H1 (cell line): ENCODE data around the gene SETD9. TPM values are rescaled to one million over a fixed set of nuclear protein-coding genes. Genes with fewer than 3 reads are reported as not detected.

Source experiments
- CTCF ChIA-PET: fragments of 300-600 bp; sonication (Branson Sonifier 250); formaldehyde crosslinking; loops from one replicate; lab custom pipeline; 2021; ENCODE audit not compliant: partially characterized antibody; lab: Charles Lee
- POLR2A ChIA-PET: fragments of 300-600 bp; sonication (Branson Sonifier 250); formaldehyde crosslinking; loops from one replicate; lab custom pipeline; 2021; ENCODE audit warnings: inconsistent platforms; ENCODE audit not compliant: partially characterized antibody; lab: Charles Lee
- DNase-seq, 2 experiments: peaks; one replicate each; pipeline versions ENCODE4 v3.0.0 to v3.0.0-alpha.2; 2010 to 2022; ENCODE audit warnings: low spot score in 2 of 2, low read depth in 1 of 2, mixed read lengths in 1 of 2
- FAIRE-seq: peaks from 2 replicates; lab custom pipeline; 2011; peaks lifted over from hg19 to GRCh38; lab: Jason Lieb, UNC
- H2AFZ ChIP-seq: 2 replicates; pipeline ENCODE4 v1.8.1; 2012; ENCODE audit warnings: low read length, inconsistent platforms
- H2AK5ac ChIP-seq: 2 replicates; pipeline ENCODE4 v1.6.1; 2013; ENCODE audit warnings: low read depth, low read length
- H2BK120ac ChIP-seq: replicated peaks from 2 replicates; pipeline ENCODE3; 2013; ENCODE audit warnings: low read depth, low read length, inconsistent platforms
- H2BK12ac ChIP-seq: 2 replicates; pipeline ENCODE4 v1.6.1; 2013; ENCODE audit warnings: low read depth, low read length
- H2BK15ac ChIP-seq: 2 replicates; pipeline ENCODE4 v1.6.1; 2013; ENCODE audit warnings: low read length
- H2BK20ac ChIP-seq: 2 replicates; pipeline ENCODE4 v1.6.1; 2013; ENCODE audit warnings: low read length
- H2BK5ac ChIP-seq: 2 replicates; pipeline ENCODE4 v1.6.1; 2013; ENCODE audit warnings: low read depth, low read length
- H3K14ac ChIP-seq: 2 replicates; pipeline ENCODE4 v1.6.1; 2013; ENCODE audit warnings: inconsistent platforms; ENCODE audit not compliant: insufficient read length
- H3K18ac ChIP-seq: 2 replicates; pipeline ENCODE4 v1.6.1; 2013; ENCODE audit warnings: low read length; ENCODE audit errors: extremely low read depth
- H3K23ac ChIP-seq: 2 replicates; pipeline ENCODE4 v1.6.1; 2013; ENCODE audit warnings: inconsistent platforms; ENCODE audit not compliant: insufficient read length
- H3K23me2 ChIP-seq: 2 replicates; pipeline ENCODE4 v1.6.1; 2013; ENCODE audit warnings: low read depth, low read length
- H3K27ac ChIP-seq: 2 replicates; pipeline ENCODE4 v1.6.1; 2011; ENCODE audit warnings: low read depth, low read length, inconsistent platforms
- H3K27me3 ChIP-seq, 4 experiments: replicated peaks in 1 of 4; 1 replicate in 1 of 4; 2 replicates in 3 of 4; pipeline versions ENCODE4 v1.6.1 to v1.8.1; 2011 to 2013; ENCODE audit warnings: low read length in 3 of 4, mild to moderate bottlenecking in 3 of 4, inconsistent platforms in 2 of 4, mixed read lengths in 2 of 4, moderate library complexity in 1 of 4; ENCODE audit not compliant: control insufficient read depth in 3 of 4, insufficient read depth in 3 of 4; ENCODE audit errors: extremely low read depth in 1 of 4
- H3K36me3 ChIP-seq, 4 experiments: 2 replicates each; pipeline versions ENCODE4 v1.6.1 to v1.8.1; 2011 to 2013; ENCODE audit warnings: mild to moderate bottlenecking in 4 of 4, low read length in 3 of 4, moderate library complexity in 2 of 4, control low read depth in 1 of 4, inconsistent platforms in 1 of 4; ENCODE audit not compliant: insufficient read depth in 4 of 4, control insufficient read depth in 2 of 4
- H3K4ac ChIP-seq: replicated peaks from 2 replicates; pipeline ENCODE3; 2013; ENCODE audit warnings: low read length, low read depth, mixed read lengths, inconsistent platforms; ENCODE audit not compliant: insufficient read length
- H3K4me1 ChIP-seq, 4 experiments: replicated peaks in 1 of 4; 1 replicate in 1 of 4; 2 replicates in 3 of 4; pipeline versions ENCODE4 v1.6.1 to v1.8.1; 2011 to 2013; ENCODE audit warnings: low read length in 3 of 4, inconsistent platforms in 2 of 4, mixed read lengths in 1 of 4; ENCODE audit not compliant: insufficient read depth in 4 of 4, control insufficient read depth in 3 of 4
- H3K4me2 ChIP-seq, 2 experiments: 2 replicates each; pipeline versions ENCODE4 v1.6.1 to v1.8.1; 2011 to 2013; ENCODE audit warnings: low read depth in 2 of 2, low read length in 2 of 2, control low read depth in 1 of 2, inconsistent platforms in 1 of 2, mild to moderate bottlenecking in 1 of 2; ENCODE audit not compliant: insufficient read depth in 1 of 2
- H3K4me3 ChIP-seq, 4 experiments: fragments of 200-600, 300-600 bp in 1 of 4; sonication (generic), shearing (Covaris generic), sonication (Bioruptor Twin) in 1 of 4; 2 replicates each; pipeline versions ENCODE4 v1.5.1 to v1.8.1; 2011 to 2016; ENCODE audit warnings: low read length in 4 of 4, low read depth in 3 of 4, control low read depth in 2 of 4, inconsistent platforms in 2 of 4, mild to moderate bottlenecking in 2 of 4, mixed read lengths in 1 of 4, moderate library complexity in 1 of 4; ENCODE audit not compliant: insufficient read depth in 2 of 4; ENCODE audit errors: extremely low read depth in 1 of 4
- H3K56ac ChIP-seq: replicated peaks from 2 replicates; pipeline ENCODE3; 2013; ENCODE audit warnings: low read depth, mild to moderate bottlenecking, mixed read lengths, low read length, inconsistent platforms; ENCODE audit not compliant: insufficient read length
- H3K79me1 ChIP-seq: 2 replicates; pipeline ENCODE4 v1.6.1; 2013; ENCODE audit warnings: low read depth, low read length, control low read depth
- H3K79me2 ChIP-seq, 2 experiments: 2 replicates each; pipeline versions ENCODE4 v1.6.1 to v1.8.1; 2012 to 2013; ENCODE audit warnings: low read length in 2 of 2, mild to moderate bottlenecking in 2 of 2, inconsistent platforms in 1 of 2; ENCODE audit not compliant: insufficient read depth in 2 of 2, control insufficient read depth in 1 of 2
- H3K9ac ChIP-seq, 4 experiments: replicated peaks in 1 of 4; 1 replicate in 1 of 4; 2 replicates in 3 of 4; pipeline versions ENCODE4 v1.6.1 to v1.8.1; 2011 to 2013; ENCODE audit warnings: low read depth in 3 of 4, low read length in 3 of 4, control low read depth in 2 of 4, mild to moderate bottlenecking in 2 of 4, moderate library complexity in 2 of 4, inconsistent platforms in 1 of 4; ENCODE audit errors: extremely low read depth in 1 of 4
- H3K9me3 ChIP-seq, 2 experiments: 2 replicates each; pipeline versions ENCODE4 v1.6.1 to v1.8.1; 2012 to 2013; ENCODE audit warnings: mild to moderate bottlenecking in 2 of 2, moderate library complexity in 2 of 2, control low read depth in 1 of 2, inconsistent platforms in 1 of 2, low read depth in 1 of 2, low read length in 1 of 2, mixed read lengths in 1 of 2; ENCODE audit not compliant: insufficient read depth in 2 of 2
- H4K20me1 ChIP-seq, 2 experiments: replicated peaks in 1 of 2; 2 replicates each; pipeline versions ENCODE3 to v1.8.1; 2011 to 2013; ENCODE audit warnings: inconsistent platforms in 2 of 2, low read length in 2 of 2, mild to moderate bottlenecking in 1 of 2; ENCODE audit not compliant: insufficient read depth in 2 of 2, control insufficient read depth in 1 of 2
- H4K5ac ChIP-seq: 2 replicates; pipeline ENCODE4 v1.6.1; 2013; ENCODE audit warnings: low read length, low read depth, mixed read lengths, inconsistent platforms; ENCODE audit not compliant: insufficient read length
- H4K8ac ChIP-seq: 2 replicates; pipeline ENCODE4 v1.8.0; 2013; ENCODE audit warnings: mild to moderate bottlenecking, moderate library complexity, low read length, inconsistent platforms; ENCODE audit not compliant: insufficient read depth; ENCODE audit errors: extremely low read depth
- H4K91ac ChIP-seq: replicated peaks from 2 replicates; pipeline ENCODE3; 2013; ENCODE audit warnings: low read length, mixed read lengths, inconsistent platforms; ENCODE audit not compliant: insufficient read length
- ASH2L ChIP-seq: fragments of 200-600, 300-600 bp; sonication (generic); IDR thresholded peaks from one replicate; pipeline ENCODE4 v1.7.1; 2017; ENCODE audit warnings: low read length
- BACH1 ChIP-seq: IDR thresholded peaks from 2 replicates; pipeline ENCODE4 v1.6.1; 2012; ENCODE audit warnings: low read length, improper control_type of control experiment
- KDM5A ChIP-seq: fragments of 200-600 bp; IDR thresholded peaks from 2 replicates; pipeline ENCODE4 v1.7.1; 2012; ENCODE audit warnings: mild to moderate bottlenecking, low read length, inconsistent platforms, mixed read lengths
- NANOG ChIP-seq: IDR thresholded peaks from 2 replicates; pipeline ENCODE4 v1.6.1; 2011; ENCODE audit warnings: low read length, low read depth, mild to moderate bottlenecking, inconsistent platforms; ENCODE audit not compliant: insufficient read depth, poor library complexity, severe bottlenecking
- NRF1 ChIP-seq: IDR thresholded peaks from 2 replicates; pipeline ENCODE4 v1.6.1; 2011; ENCODE audit warnings: mild to moderate bottlenecking, low read depth, low read length, improper control_type of control experiment
- YY1 ChIP-seq: IDR thresholded peaks from 2 replicates; pipeline ENCODE4 v1.6.1; 2011; ENCODE audit warnings: low read depth, mild to moderate bottlenecking, low read length
- WGBS, 2 experiments: shearing (Covaris generic) in 1 of 2; methylation state at CpG; one replicate each; pipeline versions ENCODE4 v1.1.6 to v1.1.7; 2013 to 2015; ENCODE audit warnings: low lambda C conversion rate in 2 of 2, mixed read lengths in 2 of 2, inconsistent platforms in 1 of 2, low coverage in 1 of 2, missing lambda C conversion rate in 1 of 2; ENCODE audit not compliant: insufficient replicate concordance in 2 of 2, insufficient coverage in 1 of 2, insufficient read length in 1 of 2; ENCODE audit errors: extremely low coverage in 1 of 2, missing lambda C conversion rate in 1 of 2; 5-methylcytosine and 5-hydroxymethylcytosine counted together
- polyA plus RNA-seq, 7 experiments: library from polyadenylated mRNA; depleted of rRNA in 3 of 7; stranded (reverse) in 5 of 7; unstranded in 2 of 7; fragments of >200 nt in 5 of 7; fragments of 200-250 nt in 2 of 7; gene quantifications; 1 replicate in 5 of 7; 2 replicates in 1 of 7; 4 replicates in 1 of 7; pipeline versions ENCODE4 v1.2.1 to v1.2.3, GENCODE V29; 2011 to 2013; ENCODE audit warnings: missing spikeins in 2 of 7, mixed read lengths in 2 of 7
- total RNA-seq: library from RNA; stranded (reverse); fragmentation: NEBNext Ultra II Directional; extraction: Animal tissue kit (Norgen Biotek cat#: 25700); gene quantifications from 2 replicates; pipeline ENCODE4 v1.2.1, GENCODE V29; 2021
- TF ChIP-seq, protein P1 (sequence below): IDR thresholded peaks from 2 replicates; pipeline ENCODE4 v1.6.1; 2012; ENCODE audit warnings: inconsistent platforms

Gene SETD9
- total and polyA plus RNA-seq, 2 of the 8 experiments (the other 6 are each of a cell fraction or from before 2014, with no cell fraction given), result 4.5 to 11.9 TPM

DNA sequence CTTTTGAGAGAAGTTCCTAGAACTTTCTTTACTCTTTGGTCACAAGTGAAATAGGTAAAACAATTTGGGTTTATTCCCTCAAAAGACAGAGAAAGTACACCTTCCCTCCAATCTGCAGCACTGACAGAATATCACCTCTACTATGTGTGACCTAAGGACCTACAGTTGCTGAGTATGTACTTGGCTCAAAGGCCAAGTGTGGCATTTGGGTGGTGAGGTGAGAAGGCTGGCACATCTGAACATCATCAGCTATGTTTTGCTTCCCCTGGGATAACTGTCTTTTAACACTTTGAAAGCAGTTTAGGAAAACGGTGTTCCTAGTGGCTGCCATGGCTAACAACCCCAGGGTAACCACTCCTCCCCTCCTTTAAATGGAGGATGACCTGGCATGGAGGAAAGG, 24.9 kb downstream of the SETD9 start:
- no peak for DNase-seq
- H3K4me2 ChIP-seq, result no peak overlapping the region
- H2BK120ac ChIP-seq, result no peak overlapping the region
- 75% methylated on average over 1 of the region's 1 CpG; no CpG with 5 or more reads in 1 of the 2 experiments for WGBS, 2 experiments
- H3K9me3 ChIP-seq, result no peaks in the 10 kb centered on the region
- H4K20me1 ChIP-seq, result peaks cover 0 to 2% of the 10 kb centered on the region in 2 experiments
- H2BK15ac ChIP-seq, result no peak overlapping the region
- POLR2A ChIA-PET, result interaction anchor here (0.6 to 1.7 kb wide), 2 partner anchors 8 to 286 kb away, joined by 4 to 5 read pairs; no protein-coding TSS in a partner anchor
- no peak overlapping the region for H3K23ac ChIP-seq
- H2AFZ ChIP-seq, result no peak overlapping the region
- no peak overlapping the region for H4K91ac ChIP-seq
- H4K5ac ChIP-seq, result no peak overlapping the region
- no peak overlapping the region for H3K4ac ChIP-seq
- H2BK5ac ChIP-seq, result no peak overlapping the region
- H4K8ac ChIP-seq, result no peak overlapping the region
- no peak overlapping the region for H3K9ac ChIP-seq
- H3K56ac ChIP-seq, result no peak overlapping the region
- no peak overlapping the region for H2BK12ac ChIP-seq
- H3K14ac ChIP-seq, result no peak overlapping the region
- no peaks in the 10 kb centered on the region for H3K4me1 ChIP-seq
- H3K4me3 ChIP-seq, result no peak overlapping the region
- no peaks in the 10 kb centered on the region for H3K79me2 ChIP-seq
- no peak overlapping the region for H3K18ac ChIP-seq
- CTCF ChIA-PET, result no interaction called here
- no peaks in the 10 kb centered on the region for H3K23me2 ChIP-seq
- peaks cover 21 to 97% (median 59%) of the 10 kb centered on the region in 4 experiments for H3K36me3 ChIP-seq
- no peak overlapping the region for H2AK5ac ChIP-seq
- no peaks in the 10 kb centered on the region for H3K79me1 ChIP-seq
- H3K27ac ChIP-seq, result no peak overlapping the region
- peaks cover 0 to 1% (median 0%) of the 10 kb centered on the region in 4 experiments; a peak in 1 of 7 replicates for H3K27me3 ChIP-seq
- FAIRE-seq, result no peak
- no peak overlapping the region for H2BK20ac ChIP-seq
- TF ChIP-seq KDM5A, result no peak
- TF ChIP-seq ASH2L, result no peak
- TF ChIP-seq, protein P1, sequence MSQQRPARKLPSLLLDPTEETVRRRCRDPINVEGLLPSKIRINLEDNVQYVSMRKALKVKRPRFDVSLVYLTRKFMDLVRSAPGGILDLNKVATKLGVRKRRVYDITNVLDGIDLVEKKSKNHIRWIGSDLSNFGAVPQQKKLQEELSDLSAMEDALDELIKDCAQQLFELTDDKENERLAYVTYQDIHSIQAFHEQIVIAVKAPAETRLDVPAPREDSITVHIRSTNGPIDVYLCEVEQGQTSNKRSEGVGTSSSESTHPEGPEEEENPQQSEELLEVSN, result no peak
- no peak for TF ChIP-seq NANOG
- no peak for TF ChIP-seq YY1
- TF ChIP-seq BACH1, result no peak
- no peak for TF ChIP-seq NRF1
